ACC112 (cell line): Measurements from ENCODE around the gene ZFHX3.

Source experiments
- H2AFZ ChIP-seq: fragments of 200-600 bp; sonication (generic); one replicate; pipeline ENCODE4 v1.6.0; 2017; ENCODE audit warnings: antibody characterized with exemption, low read length; ENCODE audit not compliant: unreplicated experiment
- H3K27ac ChIP-seq: fragments of 200-600 bp; sonication (generic); 2 replicates; pipeline ENCODE4 v1.5.1; 2014; ENCODE audit warnings: low read depth, mild to moderate bottlenecking, antibody characterized with exemption, low read length, moderate library complexity
- H3K27me3 ChIP-seq: fragments of 200-600 bp; sonication (generic); 2 replicates; pipeline ENCODE4 v1.6.1; 2014; ENCODE audit warnings: mild to moderate bottlenecking, antibody characterized with exemption, low read length, moderate library complexity, mixed read lengths; ENCODE audit not compliant: insufficient read depth
- H3K36me3 ChIP-seq: fragments of 200-600 bp; sonication (generic); 2 replicates; pipeline ENCODE4 v1.6.1; 2016; ENCODE audit warnings: mild to moderate bottlenecking, antibody characterized with exemption, low read length, moderate library complexity, mixed read lengths; ENCODE audit not compliant: insufficient read depth
- H3K4me1 ChIP-seq: fragments of 200-600 bp; sonication (generic); one replicate; pipeline ENCODE4 v1.6.1; 2016; ENCODE audit warnings: low read length, mixed read lengths; ENCODE audit not compliant: insufficient read depth, unreplicated experiment, control insufficient read depth
- H3K4me3 ChIP-seq: fragments of 200-600 bp; sonication (generic); 2 replicates; pipeline ENCODE4 v1.5.1; 2014; ENCODE audit warnings: mild to moderate bottlenecking, low read depth, low read length
- H3K79me2 ChIP-seq: fragments of 200-600 bp; sonication (generic); one replicate; pipeline ENCODE4 v1.6.0; 2016; ENCODE audit warnings: low read length; ENCODE audit not compliant: control insufficient read depth, unreplicated experiment, insufficient read depth

The ZFHX3 gene

DNA sequence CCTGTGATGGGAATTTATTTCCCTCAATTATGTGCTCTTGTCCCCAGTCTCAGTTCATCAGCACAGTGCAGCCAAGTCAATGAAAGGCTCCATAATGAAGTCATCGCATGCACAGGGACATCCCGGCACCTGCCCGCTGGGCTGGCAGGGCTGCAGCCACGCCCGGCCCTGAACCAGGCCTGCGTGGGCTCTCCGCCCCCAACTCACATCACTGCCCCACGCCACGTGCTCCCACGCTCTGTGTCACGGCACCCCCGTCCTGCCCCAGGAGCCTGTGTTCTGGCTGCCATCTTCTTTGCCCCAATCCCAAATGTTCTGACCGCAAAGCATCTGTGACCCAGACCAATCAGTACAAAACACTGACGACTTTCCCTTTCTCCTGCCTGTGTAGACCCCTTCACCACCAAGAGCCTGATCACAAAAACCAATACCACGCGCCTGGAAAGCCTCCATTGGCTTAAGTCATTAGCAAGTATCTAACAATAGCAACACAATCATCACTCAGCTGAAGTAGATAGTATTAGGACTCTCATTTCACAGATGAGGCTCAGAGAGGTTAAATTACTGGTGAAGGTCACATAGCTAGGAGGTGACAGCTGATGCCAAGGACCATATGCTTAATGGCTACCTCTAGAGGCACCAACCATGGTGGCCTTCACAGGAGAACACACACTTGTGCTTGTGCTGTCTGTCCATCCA, 202.5 kb downstream of the ZFHX3 start:
- H3K27me3 ChIP-seq: no peaks in the 10 kb centered on the region
- H3K4me3 ChIP-seq: no peak overlapping the region
- no peak overlapping the region for H3K27ac ChIP-seq
- peaks cover 43% of the 10 kb centered on the region for H3K4me1 ChIP-seq
- no peak overlapping the region for H2AFZ ChIP-seq
- H3K36me3 ChIP-seq: no peaks in the 10 kb centered on the region
- H3K79me2 ChIP-seq: peaks cover 54% of the 10 kb centered on the region

DNA sequence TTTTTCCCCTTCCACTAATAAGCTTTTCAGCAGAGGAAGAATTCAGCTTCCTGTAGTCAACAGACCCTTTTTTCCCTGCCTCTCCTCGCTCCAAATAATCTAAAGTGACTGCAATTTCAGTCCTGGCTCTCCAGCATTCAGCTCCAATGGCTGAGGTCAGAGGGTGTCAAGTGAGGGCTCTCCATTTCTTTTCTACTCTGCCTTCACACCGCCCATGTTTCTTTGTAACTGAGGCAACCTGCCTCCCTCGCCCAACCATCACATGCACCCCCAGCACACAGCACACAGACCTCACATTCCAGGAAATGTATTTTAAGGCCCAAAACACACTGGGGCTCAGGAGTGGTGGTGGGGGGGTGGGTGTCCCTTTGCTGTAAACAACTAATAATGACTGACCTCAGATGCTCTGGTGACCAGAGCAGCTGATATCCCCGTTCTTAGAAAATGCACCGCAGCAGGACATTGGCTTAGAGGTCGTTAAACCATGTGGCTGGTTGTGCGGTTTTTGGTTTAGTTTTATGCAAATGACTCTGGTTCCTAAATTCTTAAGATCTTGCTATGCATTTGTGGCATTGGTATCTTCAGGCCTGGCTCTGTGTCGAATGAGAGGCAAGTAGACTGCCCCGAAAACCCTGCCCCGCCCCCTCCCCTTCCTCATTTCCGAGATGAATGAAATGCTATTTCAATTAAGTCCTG, 203.6 kb downstream of the ZFHX3 start:
- Histone ChIP-seq H3K4me3 (no peak overlapping the region), H3K36me3 (no peaks in the 10 kb centered on the region), H3K79me2 (peaks cover 49% of the 10 kb centered on the region), H2AFZ (no peak overlapping the region), H3K4me1 (peaks cover 32% of the 10 kb centered on the region), H3K27ac (no peak overlapping the region), H3K27me3 (no peaks in the 10 kb centered on the region)

DNA sequence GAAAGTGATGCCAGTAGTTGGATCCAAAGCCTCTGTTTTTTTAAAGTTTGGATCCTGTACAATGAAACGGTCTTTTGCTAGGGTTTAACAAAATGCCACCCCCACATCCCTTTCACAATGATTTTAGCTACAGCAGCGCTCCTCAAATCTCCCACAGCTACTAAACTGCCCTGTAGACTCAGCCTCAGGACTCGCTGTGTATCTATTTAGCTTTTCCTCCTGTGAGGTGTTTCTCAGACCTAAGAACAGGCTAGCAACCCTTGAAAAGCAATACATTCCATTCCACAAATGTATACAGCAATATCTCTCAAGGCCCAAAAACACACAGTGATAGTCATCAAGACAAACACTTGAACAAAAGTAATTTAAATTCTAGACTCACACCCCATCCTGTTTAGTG, 206.4 kb downstream of the ZFHX3 start:
- Histone ChIP-seq H3K27ac (no peak overlapping the region), H3K36me3 (no peaks in the 10 kb centered on the region), H3K4me1 (peaks cover 11% of the 10 kb centered on the region), H3K4me3 (no peak overlapping the region), H3K79me2 (peaks cover 42% of the 10 kb centered on the region), H2AFZ (no peak overlapping the region), H3K27me3 (no peaks in the 10 kb centered on the region)

DNA sequence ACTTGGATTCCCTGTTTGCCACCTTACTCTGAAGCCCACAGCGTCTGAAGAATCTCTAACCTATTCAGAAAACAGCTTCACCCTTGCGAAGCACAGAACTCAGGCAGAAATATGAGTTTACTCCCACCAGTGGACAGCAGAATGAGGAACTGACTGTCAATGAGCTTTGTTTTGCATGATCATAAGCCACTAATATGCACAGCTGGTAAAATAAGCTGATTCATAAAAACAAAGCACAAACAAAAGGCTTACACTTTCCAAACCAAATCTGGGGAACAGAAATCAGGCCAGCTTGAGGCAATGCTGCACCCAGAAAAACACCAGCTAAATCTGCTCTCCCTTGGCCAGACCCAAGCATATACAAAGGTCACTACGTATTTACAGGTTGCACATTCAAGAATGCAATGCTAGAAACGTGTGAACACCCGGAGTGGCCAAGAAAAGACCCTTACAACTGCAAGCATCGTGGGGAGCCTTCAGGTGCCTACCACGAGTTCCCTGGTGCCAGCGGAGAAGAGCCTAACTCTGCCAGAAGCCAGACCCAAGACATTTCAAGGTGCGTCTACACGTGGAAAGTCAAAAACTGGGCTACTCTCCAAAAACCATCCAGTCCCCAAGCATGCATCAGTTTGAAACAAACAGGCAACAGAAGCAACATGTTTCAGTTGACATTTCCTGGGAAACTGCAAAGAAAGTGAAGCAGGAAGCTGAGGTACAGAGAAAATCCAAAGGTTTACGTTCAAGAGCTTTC, 207.1 kb downstream of the ZFHX3 start:
- no peak overlapping the region for H3K27ac ChIP-seq
- no peaks in the 10 kb centered on the region for H3K27me3 ChIP-seq
- H2AFZ ChIP-seq: no peak overlapping the region
- peaks cover 37% of the 10 kb centered on the region for H3K79me2 ChIP-seq
- peaks cover 11% of the 10 kb centered on the region for H3K4me1 ChIP-seq
- H3K36me3 ChIP-seq: no peaks in the 10 kb centered on the region
- H3K4me3 ChIP-seq: no peak overlapping the region

DNA sequence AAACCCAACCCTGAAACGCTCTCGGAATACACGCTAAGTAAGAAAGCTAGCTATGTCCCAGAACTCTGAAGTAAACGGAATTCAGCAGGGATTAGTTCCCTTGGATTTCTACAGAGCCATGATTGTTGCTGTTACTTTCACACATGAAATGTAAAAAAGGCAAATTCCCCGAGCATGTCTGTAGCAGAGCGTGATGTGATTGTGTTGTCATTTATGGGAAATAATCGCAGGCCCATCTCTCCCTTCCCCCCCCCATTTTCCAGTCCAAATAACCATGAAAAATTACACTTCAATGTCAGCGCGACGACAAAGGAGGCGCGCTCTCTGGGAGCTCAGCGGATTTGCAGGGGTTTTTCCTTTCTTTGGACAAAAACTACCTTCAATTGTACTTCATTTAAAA, 209.0 kb downstream of the ZFHX3 start:
- peaks cover 11% of the 10 kb centered on the region for H3K4me1 ChIP-seq
- no peak overlapping the region for H2AFZ ChIP-seq
- H3K27me3 ChIP-seq: no peaks in the 10 kb centered on the region
- no peak overlapping the region for H3K27ac ChIP-seq
- peaks cover 34% of the 10 kb centered on the region for H3K79me2 ChIP-seq
- no peaks in the 10 kb centered on the region for H3K36me3 ChIP-seq
- no peak overlapping the region for H3K4me3 ChIP-seq

DNA sequence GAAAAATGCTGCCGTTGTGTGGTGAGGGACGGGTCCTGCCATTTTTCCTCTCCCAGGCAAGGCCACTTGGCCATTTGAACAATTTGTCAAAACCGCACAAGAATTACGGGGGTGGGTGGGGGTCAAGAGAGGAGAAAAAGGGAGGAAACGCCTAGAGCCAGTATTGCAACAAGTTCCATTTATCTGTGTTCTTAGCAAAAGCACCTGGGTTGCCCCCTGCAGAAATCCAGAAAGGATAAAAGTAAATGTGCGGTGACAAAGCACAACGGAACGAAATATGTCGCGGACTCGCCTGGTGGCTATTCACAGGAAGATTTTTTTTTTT, 209.4 kb downstream of the ZFHX3 start:
- Histone ChIP-seq H3K4me3 (no peak overlapping the region), H3K27me3 (no peaks in the 10 kb centered on the region), H2AFZ (no peak overlapping the region), H3K27ac (no peak overlapping the region), H3K4me1 (peaks cover 11% of the 10 kb centered on the region), H3K79me2 (peaks cover 30% of the 10 kb centered on the region), H3K36me3 (no peaks in the 10 kb centered on the region)

DNA sequence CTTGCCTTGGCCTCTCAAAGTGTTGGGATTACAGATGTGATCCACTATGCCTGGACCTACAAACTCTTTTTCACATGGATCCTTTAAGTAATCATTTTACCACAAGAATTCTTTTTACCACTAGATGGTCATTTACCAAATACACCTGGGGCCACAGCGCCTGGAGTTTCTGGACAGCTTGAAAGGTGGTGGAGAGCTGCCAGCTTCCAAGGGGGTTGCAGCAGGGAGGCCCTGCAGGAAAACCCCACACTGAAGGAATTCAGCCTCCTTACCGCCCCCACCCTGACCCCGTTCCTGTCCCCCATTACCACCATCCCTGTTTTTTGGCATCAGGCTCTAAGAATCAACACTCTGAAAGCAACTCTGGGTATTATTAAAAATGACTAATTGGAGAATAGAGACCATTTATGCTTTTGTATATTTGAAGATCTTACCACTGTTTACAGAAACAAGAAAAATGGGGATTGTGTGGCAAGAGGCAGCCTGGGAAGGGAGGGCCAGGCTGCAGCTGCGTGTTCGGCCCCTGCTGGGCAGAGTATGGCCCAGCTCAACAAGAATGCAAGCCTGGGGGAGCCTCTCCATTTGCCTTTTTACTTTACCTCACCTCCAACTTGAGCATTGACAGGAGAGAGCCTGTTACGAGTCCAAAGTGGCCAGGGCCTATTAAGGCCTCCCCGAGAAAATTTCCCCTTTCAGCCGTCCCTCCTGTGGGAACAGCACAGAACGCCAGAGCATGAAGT, 209.9 kb downstream of the ZFHX3 start:
- Histone ChIP-seq H3K4me3 (no peak overlapping the region), H3K27ac (no peak overlapping the region), H2AFZ (no peak overlapping the region), H3K4me1 (peaks cover 11% of the 10 kb centered on the region), H3K36me3 (no peaks in the 10 kb centered on the region), H3K27me3 (no peaks in the 10 kb centered on the region), H3K79me2 (peaks cover 28% of the 10 kb centered on the region)

DNA sequence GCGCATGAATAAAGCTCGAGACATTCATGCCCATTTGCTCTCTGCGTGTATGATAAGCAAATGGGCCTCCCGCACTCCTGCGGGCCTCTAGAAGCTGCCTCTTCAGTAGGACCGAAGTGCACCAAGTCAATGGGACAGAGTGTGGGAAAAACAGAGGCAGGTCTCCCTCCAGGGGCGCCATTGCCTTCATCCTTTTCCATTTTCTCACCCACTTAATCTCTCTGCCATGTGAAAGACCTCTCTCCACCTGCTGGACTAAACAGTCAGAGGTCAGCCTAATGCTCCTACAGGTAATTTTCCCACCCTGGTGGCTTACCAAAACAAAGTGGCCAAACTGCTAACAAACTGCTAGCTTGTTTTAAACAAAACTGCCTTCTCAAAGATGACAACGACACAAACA, 210.9 kb downstream of the ZFHX3 start:
- peaks cover 23% of the 10 kb centered on the region for H3K79me2 ChIP-seq
- no peak overlapping the region for H2AFZ ChIP-seq
- no peaks in the 10 kb centered on the region for H3K36me3 ChIP-seq
- H3K27ac ChIP-seq: no peak overlapping the region
- no peak overlapping the region for H3K4me3 ChIP-seq
- H3K27me3 ChIP-seq: no peaks in the 10 kb centered on the region
- peaks cover 11% of the 10 kb centered on the region for H3K4me1 ChIP-seq

DNA sequence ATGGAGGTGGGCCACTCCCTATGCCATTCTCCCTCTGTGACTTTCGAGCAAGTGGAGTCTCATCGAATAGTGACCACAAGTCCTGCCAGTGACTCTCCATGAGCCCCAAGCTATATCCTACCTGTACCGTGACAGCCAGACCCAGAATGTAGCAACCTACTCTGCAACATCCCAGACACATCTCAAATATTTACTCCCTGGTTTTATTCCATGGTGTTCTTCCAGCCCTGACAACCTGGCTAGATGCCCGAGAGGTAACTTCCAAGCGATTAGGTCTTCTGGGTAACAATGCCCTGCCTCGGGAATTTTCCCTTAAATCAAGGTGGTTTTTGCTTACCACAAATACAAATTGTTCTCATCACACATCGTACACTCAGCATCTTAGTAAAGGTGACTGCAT, 211.7 kb downstream of the ZFHX3 start:
- H3K4me3 ChIP-seq: no peak overlapping the region
- H3K27me3 ChIP-seq: no peaks in the 10 kb centered on the region
- H3K27ac ChIP-seq: no peak overlapping the region
- H3K4me1 ChIP-seq: peaks cover 6% of the 10 kb centered on the region
- no peak overlapping the region for H2AFZ ChIP-seq
- H3K36me3 ChIP-seq: no peaks in the 10 kb centered on the region
- peaks cover 20% of the 10 kb centered on the region for H3K79me2 ChIP-seq

DNA sequence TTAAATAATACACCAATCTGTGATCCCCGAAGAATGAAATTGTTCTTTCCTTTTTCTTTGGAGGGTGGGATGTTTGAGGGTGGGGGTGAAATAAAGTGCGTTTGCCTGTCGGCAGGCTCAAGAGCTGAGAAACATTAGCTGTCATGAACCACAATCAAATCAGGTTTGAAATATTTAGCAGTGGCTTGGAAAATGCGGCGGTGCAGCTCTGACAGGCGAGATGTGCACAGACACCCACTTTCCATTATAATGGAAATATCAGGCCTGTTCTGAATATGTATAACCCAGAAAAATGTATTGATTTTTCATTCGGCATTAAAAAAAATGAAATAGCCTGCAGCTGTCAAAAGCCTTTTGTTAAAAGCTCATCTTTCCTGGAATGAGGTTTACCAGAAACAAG, 212.8 kb downstream of the ZFHX3 start:
- no peaks in the 10 kb centered on the region for H3K27me3 ChIP-seq
- H3K4me1 ChIP-seq: peaks cover 4% of the 10 kb centered on the region
- H3K36me3 ChIP-seq: no peaks in the 10 kb centered on the region
- no peak overlapping the region for H2AFZ ChIP-seq
- peaks cover 9% of the 10 kb centered on the region for H3K79me2 ChIP-seq
- H3K27ac ChIP-seq: no peak overlapping the region
- H3K4me3 ChIP-seq: no peak overlapping the region
